Ovary (tissue), 3 donors: Measurements from ENCODE around the gene TTC29.

Source experiments
- CTCF ChIP-seq, 3 donors: fragments of 450-650 bp in 2 of 3; fragments of 200-600 bp in 1 of 3; IDR thresholded peaks; one replicate each; pipeline versions ENCODE4 v1.5.1 to v1.8.0; 2016 to 2022; ENCODE audit warnings: antibody characterized with exemption in 3 of 3, mild to moderate bottlenecking in 1 of 3
- EP300 ChIP-seq: sonication (generic); formaldehyde crosslinking; IDR thresholded peaks from one replicate; pipeline ENCODE4 v1.6.1; 2017; ENCODE audit warnings: antibody characterized with exemption
- POLR2A ChIP-seq: fragments of 450-650 bp; IDR thresholded peaks from one replicate; pipeline ENCODE4 v1.6.1; 2017; ENCODE audit warnings: antibody characterized with exemption, mild to moderate bottlenecking, moderate library complexity
- donor health status: DM: no; HTN: no; CAD: no.

- TF ChIP-seq CTCF (IDR thresholded peaks at IDR 0.05) (no peak), POLR2A (no peak), EP300 (no peak)
These were observed 169.0 kb downstream of the TTC29 start for GRCh38 chr4:146776691-146777090.
